T-helper 9 cell (primary cell): ENCODE data around the gene AZU1.

Experiments used
- DNase-seq: peaks from one replicate; pipeline ENCODE4 v3.0.0-alpha.2; 2020

The AZU1 gene

DNA sequence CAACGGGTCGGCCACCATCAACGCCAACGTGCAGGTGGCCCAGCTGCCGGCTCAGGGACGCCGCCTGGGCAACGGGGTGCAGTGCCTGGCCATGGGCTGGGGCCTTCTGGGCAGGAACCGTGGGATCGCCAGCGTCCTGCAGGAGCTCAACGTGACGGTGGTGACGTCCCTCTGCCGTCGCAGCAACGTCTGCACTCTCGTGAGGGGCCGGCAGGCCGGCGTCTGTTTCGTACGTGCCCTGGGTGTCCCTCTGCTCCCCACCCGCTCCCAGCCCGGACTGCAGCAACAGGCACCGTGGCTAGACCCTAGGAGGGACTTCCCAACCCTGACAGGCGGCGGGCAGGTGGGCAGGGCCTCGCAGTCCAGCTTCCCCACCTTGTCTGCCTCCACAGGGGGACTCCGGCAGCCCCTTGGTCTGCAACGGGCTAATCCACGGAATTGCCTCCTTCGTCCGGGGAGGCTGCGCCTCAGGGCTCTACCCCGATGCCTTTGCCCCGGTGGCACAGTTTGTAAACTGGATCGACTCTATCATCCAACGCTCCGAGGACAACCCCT is 28.0 kb downstream of the AZU1 start:
- DNase-seq: no peak

DNA sequence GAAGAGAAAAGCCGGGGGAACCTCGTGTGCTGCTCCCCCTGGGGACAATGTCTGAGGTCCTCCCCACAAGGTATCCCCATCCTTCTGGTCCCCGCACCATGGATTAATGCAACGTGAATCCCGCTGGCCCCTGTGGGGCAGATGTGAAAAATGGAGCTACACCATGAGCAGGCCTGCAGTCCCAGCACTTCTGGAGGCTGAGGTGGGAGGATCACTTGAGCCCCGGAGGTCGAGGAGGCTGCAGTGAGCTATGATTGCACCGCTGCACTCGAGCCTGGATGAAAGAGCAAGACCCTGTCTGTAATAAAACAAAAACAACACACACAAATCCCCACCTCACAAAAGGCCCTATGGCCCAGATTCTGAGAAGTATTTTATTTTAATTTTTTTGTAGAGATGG is 30.6 kb downstream of the AZU1 start:
- DNase-seq: no peak

DNA sequence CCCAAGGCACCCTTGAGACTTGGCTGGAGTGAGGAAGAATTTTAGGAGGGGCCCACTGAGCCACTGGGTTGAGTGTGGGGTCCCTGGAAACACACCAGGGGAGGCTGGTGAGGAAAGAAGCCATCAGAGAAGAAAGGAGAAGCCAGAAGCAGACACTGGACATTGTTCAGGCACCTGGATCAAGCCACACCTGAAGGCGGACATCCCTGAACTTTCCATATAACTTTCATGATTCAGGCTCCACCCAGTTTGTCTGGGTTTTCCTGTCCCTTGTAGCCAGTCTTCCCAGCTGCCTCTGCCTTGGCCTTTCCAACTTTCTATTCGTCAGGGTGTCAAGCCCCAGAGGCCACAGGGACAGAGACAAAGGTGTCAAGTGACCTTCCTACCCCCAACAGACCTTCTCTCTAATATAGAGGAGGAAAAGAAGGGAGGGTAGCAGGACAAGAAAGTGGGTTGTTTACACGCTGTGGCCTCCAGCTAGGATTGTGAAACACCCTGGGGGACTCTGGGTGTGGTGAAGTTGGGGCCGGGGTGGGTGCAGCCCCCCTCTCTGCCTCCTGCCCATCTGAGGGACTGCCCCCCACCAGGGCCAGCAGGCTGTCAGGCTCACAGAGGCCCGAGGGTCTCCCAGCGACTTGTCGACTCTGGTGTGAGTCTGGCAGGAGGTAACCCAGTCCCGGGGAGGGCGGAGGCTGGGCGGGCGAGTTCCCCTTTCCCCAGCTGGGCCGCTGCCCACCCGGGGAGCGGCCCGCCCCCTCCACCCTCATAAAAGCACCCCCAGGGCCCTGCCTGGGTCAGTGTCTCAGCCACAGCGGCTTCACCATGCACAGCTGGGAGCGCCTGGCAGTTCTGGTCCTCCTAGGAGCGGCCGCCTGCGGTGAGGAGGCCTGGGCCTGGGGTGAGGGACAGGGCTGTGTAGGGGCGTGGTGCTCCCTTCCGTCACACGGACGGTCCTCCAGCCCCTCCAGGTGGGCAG is 31.5 kb downstream of the AZU1 start, which contains the start of gene CFD:
Gene CFD (plus strand): TSS at position 797 of the 976 bp plus-strand sequence. CDS start 26 bp downstream, at position 823.
- no peak for DNase-seq

DNA sequence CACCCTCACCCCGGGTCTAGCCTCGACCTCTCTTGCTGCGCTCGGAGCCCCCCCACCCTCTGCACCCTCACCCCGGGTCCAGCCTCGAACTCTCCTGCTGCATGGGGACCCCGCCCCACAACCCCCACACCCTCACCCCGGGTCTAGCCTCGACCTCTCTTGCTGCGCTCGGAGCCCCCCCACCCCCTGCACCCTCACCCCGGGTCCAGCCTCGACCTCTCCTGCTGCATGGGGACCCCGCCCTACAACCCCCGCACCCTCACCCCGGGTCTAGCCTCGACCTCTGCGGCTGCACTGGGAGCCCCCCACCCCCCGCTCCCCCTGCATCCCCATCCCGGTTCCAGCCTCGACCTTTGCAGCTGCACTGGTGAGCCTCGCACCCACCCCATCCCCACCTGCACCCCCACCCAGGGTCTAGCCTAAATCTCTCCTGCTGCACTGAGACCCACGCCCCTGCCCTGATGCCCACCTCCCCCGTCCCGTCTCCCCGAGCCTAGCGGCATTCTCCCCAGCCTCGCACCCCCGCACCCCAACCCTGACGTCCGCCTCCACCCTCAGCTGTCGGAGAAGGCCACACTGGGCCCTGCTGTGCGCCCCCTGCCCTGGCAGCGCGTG is 33.6 kb downstream of the AZU1 start:
- no peak for DNase-seq

DNA sequence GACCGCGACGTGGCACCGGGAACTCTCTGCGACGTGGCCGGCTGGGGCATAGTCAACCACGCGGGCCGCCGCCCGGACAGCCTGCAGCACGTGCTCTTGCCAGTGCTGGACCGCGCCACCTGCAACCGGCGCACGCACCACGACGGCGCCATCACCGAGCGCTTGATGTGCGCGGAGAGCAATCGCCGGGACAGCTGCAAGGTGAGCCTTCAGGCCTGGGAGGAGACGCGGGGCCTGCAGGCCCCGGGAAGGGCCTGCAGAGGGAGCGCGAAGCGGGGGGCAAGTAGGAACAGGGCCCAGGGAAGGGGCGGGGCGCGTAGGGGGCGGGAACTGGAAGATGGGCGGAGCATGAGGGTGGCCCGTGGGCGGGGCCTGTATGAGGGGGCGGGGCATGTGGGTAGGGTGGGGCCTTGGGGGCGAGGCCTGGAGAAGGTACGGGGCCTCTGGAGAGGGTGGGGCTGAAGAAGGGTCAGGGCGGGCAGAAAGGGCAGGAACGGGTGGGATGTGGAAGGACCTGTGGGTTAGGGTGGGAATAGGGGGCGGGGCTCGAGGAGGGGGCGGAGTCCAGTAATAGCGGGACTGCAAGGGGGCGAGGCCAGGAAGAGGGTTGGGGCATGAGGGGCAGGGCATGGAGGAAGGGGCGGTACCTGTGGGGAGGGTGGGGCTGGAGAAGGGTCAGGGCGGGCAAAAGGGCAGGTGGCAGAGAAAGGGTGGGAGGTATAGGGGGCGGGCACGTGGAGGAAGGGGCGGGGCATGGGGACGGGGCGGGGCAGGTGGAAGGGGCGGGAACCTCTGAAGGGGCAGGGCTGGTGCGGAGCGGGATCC is 34.3 kb downstream of the AZU1 start:
- peak; percentile 73 for DNase-seq

DNA sequence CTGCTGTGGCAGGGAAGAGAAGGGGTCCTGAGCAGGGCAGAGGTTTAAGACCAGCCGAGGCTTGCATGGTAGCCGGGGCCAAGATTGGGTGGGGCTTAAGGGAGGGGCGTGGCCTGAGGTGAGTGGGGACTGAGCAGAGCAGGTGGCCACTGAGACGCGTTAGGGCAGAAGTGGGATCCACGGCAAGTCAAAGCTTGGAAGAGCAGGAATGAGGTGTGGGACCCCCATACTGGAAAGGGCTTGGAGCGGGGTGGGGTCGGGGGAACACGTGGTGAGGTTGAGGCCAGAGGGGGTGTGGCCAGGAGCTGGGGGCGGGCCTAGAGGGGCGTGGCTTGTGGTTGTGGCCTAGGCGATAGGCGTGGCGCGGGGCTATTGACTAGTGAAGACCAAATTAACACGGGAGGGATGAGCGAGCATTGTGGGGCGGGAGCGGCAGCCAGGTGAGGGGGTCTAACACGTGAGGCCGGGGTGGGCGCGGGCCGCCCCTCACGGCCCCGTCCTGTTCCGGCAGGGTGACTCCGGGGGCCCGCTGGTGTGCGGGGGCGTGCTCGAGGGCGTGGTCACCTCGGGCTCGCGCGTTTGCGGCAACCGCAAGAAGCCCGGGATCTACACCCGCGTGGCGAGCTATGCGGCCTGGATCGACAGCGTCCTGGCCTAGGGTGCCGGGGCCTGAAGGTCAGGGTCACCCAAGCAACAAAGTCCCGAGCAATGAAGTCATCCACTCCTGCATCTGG is 35.1 kb downstream of the AZU1 start:
- DNase-seq: peak; percentile 79

DNA sequence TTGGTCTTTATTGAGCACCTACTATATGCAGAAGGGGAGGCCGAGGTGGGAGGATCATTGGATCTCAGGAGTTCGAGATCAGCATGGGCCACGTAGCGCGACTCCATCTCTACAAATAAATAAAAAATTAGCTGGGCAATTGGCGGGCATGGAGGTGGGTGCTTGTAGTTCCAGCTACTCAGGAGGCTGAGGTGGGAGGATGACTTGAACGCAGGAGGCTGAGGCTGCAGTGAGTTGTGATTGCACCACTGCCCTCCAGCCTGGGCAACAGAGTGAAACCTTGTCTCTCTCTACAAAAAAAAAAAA is 35.6 kb downstream of the AZU1 start:
- DNase-seq: no peak

DNA sequence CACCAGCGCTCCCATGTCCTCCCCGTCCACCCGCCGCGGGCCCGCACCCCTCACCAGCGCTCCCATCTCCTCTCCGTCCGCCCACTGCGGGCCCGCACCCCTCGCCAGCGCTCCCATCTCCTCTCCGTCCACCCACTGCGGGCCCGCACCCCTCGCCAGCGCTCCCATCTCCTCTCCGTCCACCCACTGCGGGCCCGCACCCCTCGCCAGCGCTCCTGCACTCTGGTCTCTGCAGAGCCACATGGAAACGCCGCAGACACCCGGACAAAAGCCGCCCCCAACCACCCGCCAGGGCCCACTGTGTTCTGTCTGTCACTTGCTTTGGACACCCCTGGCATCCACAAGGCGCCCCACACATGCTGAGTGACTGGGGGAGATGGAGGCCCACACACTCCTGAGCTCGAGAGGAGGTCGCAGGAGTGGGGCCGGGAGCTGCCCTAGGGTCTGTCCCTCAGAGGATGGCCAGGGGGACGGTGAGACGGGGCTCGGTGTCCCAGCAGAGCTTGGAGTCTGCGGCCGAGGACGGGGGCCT is 39.2 kb downstream of the AZU1 start:
- DNase-seq: no peak

DNA sequence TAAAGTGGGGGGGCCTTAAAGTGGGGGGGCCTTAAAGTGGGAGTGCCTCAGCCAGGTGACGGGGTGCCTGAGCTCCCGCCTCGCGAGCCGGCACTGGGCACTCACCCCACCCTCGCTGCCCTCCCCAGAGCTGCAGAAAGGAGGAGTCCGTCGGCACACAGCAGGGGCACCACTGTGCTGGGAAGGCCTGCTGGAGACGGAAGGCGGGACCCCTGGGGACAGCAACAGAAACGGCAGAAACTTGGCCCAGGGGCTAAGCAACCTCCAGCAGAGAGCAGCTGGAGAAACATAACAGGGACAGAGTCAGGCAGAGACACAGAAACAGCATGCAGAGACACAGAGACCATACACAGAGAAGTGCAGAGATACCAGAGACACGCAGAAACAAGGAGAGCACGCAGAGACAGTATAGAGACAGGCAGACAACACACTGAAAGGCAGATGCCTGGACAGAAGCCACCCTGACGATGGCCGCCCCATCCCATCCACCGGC is 39.7 kb downstream of the AZU1 start:
- DNase-seq: no peak

DNA sequence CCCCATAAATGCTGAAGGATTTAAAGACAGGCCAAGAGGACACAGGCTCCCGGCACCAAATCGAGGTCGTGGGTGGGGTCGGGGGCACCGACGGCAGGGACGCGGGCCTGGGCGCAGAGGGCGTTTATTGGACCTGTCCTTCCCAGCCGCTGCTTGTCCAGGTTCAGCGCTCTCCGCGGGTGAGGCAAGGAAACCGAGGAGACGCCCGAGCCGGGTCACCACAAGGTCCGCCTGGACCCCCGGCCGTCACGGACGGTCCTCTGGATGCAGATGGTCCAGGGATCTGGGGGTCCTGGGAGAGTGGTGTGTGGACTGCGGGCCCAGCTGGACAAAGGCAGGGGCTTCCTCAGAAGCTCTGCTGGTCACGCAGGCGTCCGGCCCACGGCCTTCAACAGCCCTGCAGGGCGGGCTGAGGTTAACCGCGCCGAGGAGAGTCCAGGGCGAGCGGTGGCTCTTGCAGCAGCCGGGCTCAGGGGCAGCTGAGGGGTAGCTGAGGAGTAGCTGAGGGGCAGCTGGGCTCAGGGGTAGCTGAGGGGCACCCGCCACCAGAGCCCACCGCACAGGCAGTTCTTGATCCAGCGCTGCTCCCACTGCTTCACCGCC is 40.3 kb downstream of the AZU1 start:
- DNase-seq: no peak

DNA sequence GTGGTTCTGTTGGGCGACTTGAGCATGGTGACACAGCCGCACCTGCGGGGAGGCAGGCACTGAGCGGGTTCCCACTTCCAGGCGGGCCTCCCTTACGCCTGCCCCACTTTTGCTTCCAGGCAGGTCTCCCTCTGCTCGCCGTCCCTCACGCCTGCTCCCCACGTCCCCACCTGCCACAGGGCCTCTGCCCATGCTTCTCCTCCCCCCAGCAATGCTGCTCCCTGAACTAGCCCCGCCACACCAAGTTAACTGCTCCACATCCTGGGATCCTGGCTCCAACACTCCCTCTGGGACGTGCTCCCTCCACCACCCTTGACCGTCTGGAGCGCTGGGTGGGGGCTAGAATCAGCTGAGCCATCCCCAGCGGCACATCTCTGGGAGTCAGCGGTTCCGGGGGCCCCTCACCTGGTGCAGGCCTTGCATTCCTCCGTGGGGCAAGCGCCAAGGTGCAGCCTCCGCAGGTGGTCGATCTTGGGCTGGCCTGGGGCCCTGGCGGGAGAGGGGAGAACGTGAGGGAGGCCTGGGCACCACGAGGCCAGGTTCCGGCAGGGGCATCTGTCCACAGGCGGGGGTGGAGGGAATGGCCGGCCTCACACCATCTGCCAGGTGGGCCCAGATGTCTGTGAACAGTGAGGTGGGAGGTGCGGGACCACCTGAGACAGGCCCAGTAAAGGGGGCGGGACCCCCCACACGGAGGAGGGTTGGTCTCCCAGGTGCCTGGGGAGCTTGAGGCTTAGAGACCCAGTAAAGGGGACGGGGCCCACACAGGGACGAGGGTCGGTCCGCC is 41.0 kb downstream of the AZU1 start:
- DNase-seq: no peak

DNA sequence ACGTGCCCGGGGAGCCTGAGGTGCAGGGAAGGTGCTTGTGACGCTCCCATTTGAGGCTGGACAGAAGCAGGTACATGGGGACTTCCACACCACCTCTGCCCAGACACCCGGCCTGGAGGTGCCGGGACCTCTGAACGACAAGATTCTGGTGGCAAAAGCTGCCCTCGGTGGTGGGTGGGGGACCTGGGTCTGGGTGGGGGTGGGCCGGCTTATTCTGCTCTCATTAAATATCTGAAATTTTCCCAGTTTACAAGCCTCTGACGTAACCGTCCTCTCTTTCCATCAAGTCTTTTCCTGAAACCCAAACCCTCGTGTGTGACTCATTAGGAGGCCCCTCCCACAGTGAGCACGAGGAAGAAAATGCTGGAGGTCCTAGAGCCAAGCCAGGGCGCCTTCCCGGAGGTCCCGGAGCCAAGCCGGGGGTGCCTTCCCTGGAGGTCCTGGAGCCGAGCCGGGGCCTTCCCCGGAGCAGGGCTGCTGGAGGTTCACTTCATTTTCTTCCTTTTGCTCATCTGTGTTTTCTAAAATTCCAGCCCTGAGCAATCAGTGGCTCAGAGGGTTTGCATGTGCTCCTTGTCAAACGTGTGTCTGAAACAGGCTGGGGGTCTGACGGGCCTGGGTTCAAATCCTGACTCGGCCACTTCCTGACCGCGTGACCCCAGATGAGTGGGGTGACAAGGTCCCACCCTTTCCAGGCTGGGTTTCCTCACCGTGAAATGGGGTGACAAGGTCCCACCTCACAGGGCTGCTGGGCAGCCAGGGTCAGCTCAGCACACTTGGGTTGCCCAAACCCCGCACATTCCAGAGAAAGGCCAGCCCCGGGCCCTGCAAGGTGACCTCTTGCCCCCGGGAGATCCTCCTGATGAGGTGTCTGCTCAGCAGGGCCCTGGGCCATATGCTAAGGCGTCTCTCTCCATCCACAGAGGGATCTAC is 41.9 kb downstream of the AZU1 start:
- no peak for DNase-seq

DNA sequence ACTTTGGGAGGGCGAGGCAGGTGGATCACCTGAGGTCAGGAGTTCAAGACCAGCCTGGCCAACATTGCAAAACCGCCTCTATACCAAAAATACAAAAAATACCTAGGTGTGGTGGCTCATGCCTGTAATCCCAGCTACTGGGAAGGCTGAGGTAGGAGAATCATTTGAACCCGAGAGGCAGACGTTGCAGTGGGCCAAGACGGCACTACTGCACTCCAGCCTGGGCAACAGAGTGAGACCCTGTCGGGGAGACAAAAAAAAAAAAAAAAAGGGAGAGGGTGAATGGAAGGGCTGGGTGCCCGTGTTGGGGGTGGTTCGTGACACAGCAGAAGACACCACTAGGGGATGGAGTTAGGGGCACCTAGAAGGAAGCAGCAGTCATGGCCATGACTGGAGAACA is 42.7 kb downstream of the AZU1 start:
- DNase-seq: no peak

DNA sequence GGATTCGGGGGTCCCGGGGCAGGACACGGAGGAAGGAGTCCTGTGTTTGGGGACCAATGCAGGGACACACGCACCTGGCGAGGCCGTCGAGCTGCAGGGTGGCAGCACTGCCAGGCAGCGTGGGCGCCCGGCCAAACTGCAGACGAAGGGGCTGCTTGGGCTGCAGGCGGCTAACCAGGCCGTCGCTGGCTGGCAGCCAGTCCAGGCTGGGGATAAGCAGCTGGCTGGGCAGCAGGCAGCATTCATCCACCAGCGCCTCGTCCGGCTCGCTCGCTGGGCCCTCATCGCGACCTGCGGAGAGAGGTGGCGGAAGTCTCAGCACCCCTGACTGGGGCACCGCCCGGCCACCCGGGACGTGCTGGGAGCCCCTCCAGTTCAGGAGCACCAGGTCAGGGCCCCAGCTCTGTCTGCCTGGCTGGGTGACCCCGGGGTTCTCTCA is 43.3 kb downstream of the AZU1 start:
- DNase-seq: no peak

DNA sequence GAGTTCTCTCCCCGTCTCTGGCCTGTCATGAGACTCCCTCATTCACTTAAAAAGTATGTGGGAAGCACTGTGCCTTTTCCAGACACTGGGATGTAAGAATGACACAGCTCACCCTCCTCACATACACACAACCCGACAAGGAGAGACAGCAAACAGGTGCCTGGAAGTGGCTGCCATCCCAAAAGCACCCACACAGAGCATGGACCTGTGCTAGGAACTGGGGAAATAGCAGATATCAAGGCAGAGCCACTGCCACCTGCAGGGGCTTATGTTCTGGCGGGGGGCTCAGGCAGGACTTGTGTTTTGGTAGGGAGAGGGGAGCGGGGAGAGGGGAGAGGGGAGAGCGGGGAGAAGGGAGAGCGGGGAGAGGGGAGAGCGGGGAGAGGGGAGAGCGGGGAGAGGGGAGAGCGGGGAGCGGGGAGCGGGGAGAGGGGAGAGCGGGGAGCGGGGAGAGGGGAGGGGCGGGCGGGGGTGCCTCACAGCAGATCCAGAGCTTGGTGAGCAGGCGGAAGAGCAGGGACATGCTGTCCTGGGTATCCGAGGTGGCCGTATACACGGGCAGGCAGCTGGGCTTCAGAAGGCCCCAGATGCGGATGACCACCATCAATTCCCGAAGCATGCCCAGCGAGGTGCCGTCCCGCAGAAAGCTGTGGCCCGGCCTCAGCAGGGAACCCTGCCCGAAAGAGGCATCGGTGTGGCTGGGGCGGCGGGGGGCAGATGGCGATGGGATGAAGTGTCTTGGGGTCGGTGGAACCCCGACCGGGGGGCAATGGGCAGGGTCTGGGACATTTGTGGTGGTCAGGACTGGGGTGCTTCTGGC is 44.0 kb downstream of the AZU1 start:
- no peak for DNase-seq

DNA sequence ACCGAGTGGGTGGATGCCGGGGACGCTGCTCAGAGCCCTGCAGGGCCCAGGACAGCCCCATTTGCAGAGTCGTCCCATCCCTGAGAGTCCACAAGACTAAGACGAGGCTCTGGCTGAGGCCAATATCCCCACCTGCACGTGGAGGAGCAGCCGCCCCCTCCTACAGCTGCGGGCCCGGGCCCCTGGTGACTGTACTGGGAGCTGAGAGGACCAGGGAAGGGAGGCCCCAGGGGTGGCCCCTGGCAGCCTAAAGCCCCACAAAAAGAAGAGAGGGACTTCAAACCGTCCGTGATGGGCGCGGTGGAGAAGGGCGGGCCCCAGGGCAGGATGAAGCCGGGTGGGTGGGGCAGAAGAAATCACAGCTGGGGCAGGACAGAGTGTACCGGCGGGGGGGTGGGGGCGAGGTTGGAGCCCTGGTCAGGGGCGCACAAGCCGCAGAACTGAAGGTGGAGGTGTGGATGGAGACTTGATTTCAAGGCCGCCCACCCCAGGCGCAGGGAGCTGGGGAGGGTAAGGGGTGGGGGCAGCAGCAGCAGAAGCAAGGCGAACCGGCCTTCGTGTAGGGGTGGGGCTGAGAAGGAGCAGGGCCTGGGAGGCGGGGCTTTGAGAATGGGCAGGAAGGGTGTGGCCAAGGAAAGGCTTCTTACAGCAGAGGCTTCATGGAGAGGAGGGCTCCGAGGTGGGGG is 44.8 kb downstream of the AZU1 start:
- DNase-seq: peak; percentile 75

DNA sequence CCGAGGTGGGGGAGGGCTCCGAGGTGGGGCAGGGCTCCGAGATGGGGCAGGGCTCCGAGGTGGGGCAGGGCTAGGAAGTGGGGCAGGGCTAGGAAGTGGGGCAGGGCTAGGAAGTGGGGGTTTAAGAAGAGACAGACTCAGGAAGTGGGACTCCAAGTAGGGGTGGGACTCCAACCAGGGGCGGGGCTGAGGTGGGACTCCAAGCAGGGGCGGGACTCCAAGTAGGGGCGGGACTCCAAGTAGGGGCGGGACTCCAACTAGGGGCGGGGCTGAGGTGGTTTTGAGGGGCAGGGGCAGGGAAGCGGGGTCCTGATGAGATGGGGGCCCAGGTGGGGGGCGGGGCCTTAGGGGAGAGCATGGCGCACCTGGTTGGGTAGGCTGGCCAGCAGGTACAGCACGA is 45.4 kb downstream of the AZU1 start:
- DNase-seq: peak; percentile 73

DNA sequence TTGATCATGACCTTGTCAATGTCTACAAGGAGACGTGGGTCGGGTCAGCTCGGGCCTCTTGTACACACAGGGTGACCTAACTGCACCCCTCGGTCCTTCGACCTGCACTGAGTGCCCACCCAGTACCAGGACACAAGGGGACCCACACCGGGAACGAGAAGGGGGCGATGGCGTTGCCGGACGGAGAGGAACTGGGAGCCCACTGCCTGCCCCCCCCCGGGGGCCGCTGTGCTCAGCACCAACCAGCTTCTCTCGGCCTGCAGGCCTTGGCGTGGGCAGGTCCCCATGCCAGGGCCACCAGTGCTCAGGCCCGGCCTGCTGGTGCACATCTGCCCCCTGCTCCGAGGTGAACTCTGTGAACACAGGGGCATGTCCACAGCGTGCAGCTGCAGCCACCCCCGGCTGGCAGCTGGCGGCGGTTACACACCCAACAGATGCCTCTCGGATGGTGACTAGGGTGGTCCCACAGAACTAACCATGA is 46.0 kb downstream of the AZU1 start:
- no peak for DNase-seq
